Chondrocyte (in vitro differentiated cells): ENCODE data around the gene MTFMT. TPM values are rescaled to one million over a fixed set of nuclear protein-coding genes. Genes with fewer than 3 reads are reported as not detected.
"Not testable (repeated sequence)": the region's sequence is repeated elsewhere in the genome, so short reads cannot be mapped to it uniquely, and the experiment has no call there.

Source experiments
- DNase-seq: peaks from one replicate; pipeline ENCODE4 v3.0.0; 2021; ENCODE audit warnings: mixed read lengths, low spot score
- H3K27ac Mint-ChIP-seq: one replicate; pipeline ENCODE4 v1.8.0; 2021; ENCODE audit warnings: mild to moderate bottlenecking, moderate library complexity, mixed read lengths; ENCODE audit not compliant: unreplicated experiment
- H3K27me3 Mint-ChIP-seq: 2 replicates; pipeline ENCODE4 v1.8.0; 2021; ENCODE audit warnings: low read depth, mixed read lengths
- H3K36me3 Mint-ChIP-seq: 2 replicates; pipeline ENCODE4 v1.8.0; 2021; ENCODE audit warnings: low read depth, mixed read lengths
- H3K4me1 Mint-ChIP-seq: 2 replicates; pipeline ENCODE4 v1.8.0; 2021; ENCODE audit warnings: low read depth, mild to moderate bottlenecking, mixed read lengths
- H3K4me3 Mint-ChIP-seq: one replicate; pipeline ENCODE4 v1.8.0; 2021; ENCODE audit warnings: mild to moderate bottlenecking, moderate library complexity, mixed read lengths; ENCODE audit not compliant: unreplicated experiment
- H3K9me3 Mint-ChIP-seq: 2 replicates; pipeline ENCODE4 v1.8.0; 2021; ENCODE audit warnings: low read depth, mixed read lengths
- CTCF ChIP-seq: fragments of 200-600 bp; sonication (generic); IDR thresholded peaks from 2 replicates; pipeline ENCODE4 v1.5.0; 2021; ENCODE audit warnings: antibody characterized with exemption, mild to moderate bottlenecking, moderate library complexity
- long read RNA-seq: library from polyadenylated mRNA; stranded (forward); transcript quantifications from one replicate; pipeline ENCODE4 v2.0.0, GENCODE V29; 2021
- total RNA-seq: library from RNA; stranded (reverse); gene quantifications from 3 replicates; pipeline ENCODE4 v1.2.1, GENCODE V29; 2021

The MTFMT gene
- 10.7 to 13.4 TPM (median 13.3 TPM) in 3 replicates for total RNA-seq
- long read RNA-seq, transcript MTFMT-201 (9 exons, 2,734 nt), result major isoform, 18 of 21 reads
- long read RNA-seq, partial matches to known transcripts, result 0 of 21 reads
- long read RNA-seq, other reads (novel, unspliced or antisense), result 3 of 21 reads

- peak within 1 kb of the TSS; percentile 64 for H3K27ac Mint-ChIP-seq
- H3K9me3 Mint-ChIP-seq, result no peaks in the 10 kb centered on the region
- H3K27me3 Mint-ChIP-seq, result no peaks in the 10 kb centered on the region
- H3K4me1 Mint-ChIP-seq, result peaks cover 24% of the 10 kb centered on the region
- H3K4me3 Mint-ChIP-seq, result peak within 1 kb of the TSS; percentile 80
- TF ChIP-seq CTCF, result peak; percentile 47
- peaks cover 13% of the 10 kb centered on the region for H3K36me3 Mint-ChIP-seq
- DNase-seq, result no peak
Observed at GRCh38 chr15:65028921-65029735, at the start of gene MTFMT. Gene MTFMT, minus strand, starts transcription at chr15:65029639. Its CDS starts 26 bp downstream, at chr15:65029613.

GRCh38 chr15:65077981-65078352 is 48.5 kb upstream of the MTFMT start:
- Mint-ChIP-seq H3K36me3 (no peaks in the 10 kb centered on the region), H3K27me3 (peaks cover 13% of the 10 kb centered on the region), H3K4me3 (no peak overlapping the region), H3K27ac (no peak overlapping the region), H3K9me3 (no peaks in the 10 kb centered on the region), H3K4me1 (peaks cover 25% of the 10 kb centered on the region)
- DNase-seq, result no peak
- TF ChIP-seq CTCF, result peak; percentile 74

- no peak for TF ChIP-seq CTCF
- Mint-ChIP-seq H3K27ac (no peak overlapping the region), H3K4me3 (no peak overlapping the region), H3K36me3 (no peaks in the 10 kb centered on the region), H3K27me3 (peaks cover 13% of the 10 kb centered on the region), H3K4me1 (peaks cover 21% of the 10 kb centered on the region), H3K9me3 (no peaks in the 10 kb centered on the region)
- no peak for DNase-seq
Observed at GRCh38 chr15:65077291-65077980, 48.0 kb upstream of the MTFMT start.

GRCh38 chr15:65076486-65077290 is 47.2 kb upstream of the MTFMT start, which contains the start of gene KBTBD13:
Gene KBTBD13, plus strand, starts transcription at chr15:65076746. Its CDS starts 70 bp downstream, at chr15:65076816.
- no peak for DNase-seq
- no peaks in the 10 kb centered on the region for H3K9me3 Mint-ChIP-seq
- no peak for TF ChIP-seq CTCF
- H3K27ac Mint-ChIP-seq, result no peak within 1 kb of the TSS
- H3K27me3 Mint-ChIP-seq, result peaks cover 13% of the 10 kb centered on the region
- no peaks in the 10 kb centered on the region for H3K36me3 Mint-ChIP-seq
- H3K4me3 Mint-ChIP-seq, result no peak within 1 kb of the TSS
- H3K4me1 Mint-ChIP-seq, result peaks cover 23% of the 10 kb centered on the region

- peaks cover 25% of the 10 kb centered on the region for H3K4me1 Mint-ChIP-seq
- peaks cover 13% of the 10 kb centered on the region for H3K27me3 Mint-ChIP-seq
- H3K4me3 Mint-ChIP-seq, DNase-seq, H3K9me3 Mint-ChIP-seq, H3K27ac Mint-ChIP-seq, H3K36me3 Mint-ChIP-seq: not testable (repeated sequence)
Observed at GRCh38 chr15:65075607-65076395, 46.4 kb upstream of the MTFMT start.

GRCh38 chr15:65074946-65075345 is 45.5 kb upstream of the MTFMT start:
- H3K4me3 Mint-ChIP-seq, DNase-seq, H3K27ac Mint-ChIP-seq, H3K9me3 Mint-ChIP-seq, H3K36me3 Mint-ChIP-seq: not testable (repeated sequence)
- Mint-ChIP-seq H3K27me3 (peaks cover 13% of the 10 kb centered on the region), H3K4me1 (peaks cover 33% of the 10 kb centered on the region)
